ENCODE data around the gene ABCC11. TPM values are rescaled to one million over a fixed set of nuclear protein-coding genes. Genes with fewer than 3 reads are reported as not detected.

ABCC11 gene
- total RNA-seq, 8 experiments from 2014 or later = 0.27 to 0.92 (median 0.29) TPM

DNA sequence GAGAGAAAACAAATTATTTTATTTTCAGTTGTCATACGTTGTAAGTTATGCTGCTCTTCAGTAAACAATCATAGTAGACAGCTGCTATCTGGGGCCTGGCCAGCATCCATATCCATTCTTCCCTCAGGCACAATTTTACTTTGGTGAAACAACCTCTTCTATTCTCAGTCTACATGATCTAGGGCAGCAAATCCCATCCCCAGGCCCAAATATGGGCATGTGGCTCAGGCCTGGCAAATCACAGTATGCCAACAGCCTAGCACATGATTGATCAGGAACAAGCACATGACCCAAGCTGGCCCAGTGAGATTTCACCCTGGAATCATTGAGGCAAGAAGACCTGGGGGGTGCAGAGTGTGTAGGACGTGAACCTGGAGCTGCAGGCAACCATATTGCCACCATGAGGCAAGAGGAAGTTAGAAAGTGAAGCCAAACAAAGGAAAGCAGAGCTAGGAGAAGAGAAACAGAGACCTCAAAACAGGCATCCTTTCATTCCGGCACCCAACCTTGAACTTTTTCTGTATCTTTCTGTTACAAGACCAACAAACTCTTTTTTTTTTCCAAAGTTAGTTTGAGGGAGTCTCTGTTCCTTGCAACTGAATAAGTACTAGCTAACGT lies 81.3 kb downstream of the ABCC11 start:
- H3K27ac ChIP-seq = no peak overlapping the region
- WGBS, 10 experiments = 50 to 100% (median 95%) methylated on average over 1 to 4 of the region's 4 CpGs; no CpG with 5 or more reads in 1 of the 10 experiments
- H3K4me3 ChIP-seq = no peak overlapping the region
- peaks cover 0 to 2% of the 10 kb centered on the region in 2 donors for H3K4me1 ChIP-seq (replicated peaks in 1 of 2)
- in situ Hi-C loops (cut with MboI; ENCODE audit: low pct_unique_long_range_greater_than_20kb in 2 of 9, low sequenced_read_pairs in 9 of 9, unreplicated experiment in 9 of 9) = loop anchor here in 8 of 9 experiments (10.0 to 25.0 kb wide), 2 partner anchors 1029 to 1131 kb away; partner anchors contain the start of gene NETO2 (in 8 of the 8)
- peak in 3 of 8 experiments; percentile 59 to 83 (median 64) for ATAC-seq (replicated peaks in 6 of 8)

DNA sequence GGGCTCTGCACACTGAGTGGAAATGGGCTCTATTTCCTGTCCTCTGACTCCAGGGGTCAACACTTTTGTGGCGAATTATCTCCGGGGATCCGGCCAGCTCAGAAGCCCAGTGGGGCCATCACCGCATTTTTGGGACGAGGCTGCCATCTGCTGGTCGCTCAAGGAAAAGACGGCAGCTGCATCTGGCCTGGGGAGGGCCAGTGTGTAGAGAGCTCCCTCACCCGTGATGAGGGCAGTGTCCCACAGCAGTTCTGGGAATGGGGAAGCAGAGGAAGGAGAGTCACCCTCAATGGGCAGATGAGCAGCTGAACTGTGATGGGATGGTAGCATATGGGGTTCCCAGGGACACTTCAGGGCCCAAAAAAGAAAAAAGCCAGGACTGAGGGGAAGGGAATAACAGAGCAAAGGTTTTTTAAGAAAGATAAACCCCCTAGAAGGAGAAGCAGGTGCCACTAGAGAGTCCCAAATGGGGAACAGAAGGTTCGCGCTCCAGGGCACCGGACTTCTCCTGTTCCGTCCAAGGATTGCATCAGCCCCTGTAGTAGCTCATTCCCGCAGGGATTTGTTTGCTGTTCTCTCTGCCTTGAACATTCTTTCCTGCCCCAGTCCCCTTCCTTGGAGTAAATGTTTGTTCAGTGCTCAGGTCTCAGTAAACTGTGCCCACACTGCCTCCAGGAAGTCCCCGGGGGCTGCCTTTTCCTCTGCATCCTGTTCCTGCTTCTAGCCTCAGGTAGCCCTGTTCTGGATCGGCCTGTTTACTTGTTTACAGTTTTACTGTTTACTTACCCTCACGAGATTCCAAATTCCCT lies 82.2 kb downstream of the ABCC11 start:
- Histone ChIP-seq H3K4me1 (replicated peaks in 1 of 2) (peaks cover 0 to 2% of the 10 kb centered on the region in 2 donors), H3K4me3 (no peak overlapping the region), H3K27ac (no peak overlapping the region)
- WGBS, 10 experiments = 16 to 80% (median 57%) methylated on average over 1 to 12 of the region's 16 CpGs; no CpG with 5 or more reads in 2 of the 10 experiments
- in situ Hi-C loops (cut with MboI; ENCODE audit: low pct_unique_long_range_greater_than_20kb in 2 of 9, low sequenced_read_pairs in 9 of 9, unreplicated experiment in 9 of 9) = loop anchor here in 8 of 9 experiments (10.0 to 25.0 kb wide), 2 partner anchors 1028 to 1130 kb away; partner anchors contain the start of gene NETO2 (in 8 of the 8)
- peak; percentile 88 to 100 (median 99) for ATAC-seq (replicated peaks in 6 of 8)

DNA sequence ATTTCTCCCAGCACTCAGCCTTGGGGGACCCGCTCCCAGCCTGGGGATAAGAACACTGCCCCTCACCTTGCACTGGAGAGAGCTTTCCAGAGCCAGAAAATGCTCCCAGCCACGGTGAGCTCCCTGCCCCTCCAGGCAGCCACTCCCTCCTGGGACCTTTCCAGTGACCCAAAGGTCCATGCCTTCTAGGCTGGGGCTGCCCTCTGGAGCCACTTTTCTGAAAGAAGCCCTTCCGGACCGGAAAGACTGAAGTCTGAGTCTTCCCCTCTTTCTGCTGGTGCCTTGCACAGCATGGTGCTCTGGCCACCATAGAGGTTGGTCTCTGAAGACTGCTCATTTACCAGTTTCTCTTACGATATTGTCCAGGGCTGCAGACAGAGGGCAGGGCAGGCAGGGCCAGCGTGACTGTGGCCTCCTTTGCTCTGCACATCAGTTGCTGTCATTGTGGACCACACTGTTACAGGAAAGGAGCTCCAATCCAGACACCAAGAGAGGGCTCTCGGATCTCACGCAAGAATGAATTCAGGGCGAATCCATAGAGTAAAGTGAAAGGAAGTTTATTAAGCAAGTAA lies 84.4 kb downstream of the ABCC11 start:
- 60 to 100% (median 93%) methylated on average over 1 to 5 of the region's 9 CpGs; no CpG with 5 or more reads in 2 of the 10 experiments for WGBS, 10 experiments
- H3K27ac ChIP-seq = no peak overlapping the region
- no peak overlapping the region for H3K4me3 ChIP-seq
- peaks cover 0 to 2% of the 10 kb centered on the region in 2 donors for H3K4me1 ChIP-seq (replicated peaks in 1 of 2)
- in situ Hi-C loops (cut with MboI; ENCODE audit: low pct_unique_long_range_greater_than_20kb in 2 of 9, low sequenced_read_pairs in 9 of 9, unreplicated experiment in 9 of 9) = loop anchor here in 8 of 9 experiments (10.0 to 25.0 kb wide), 2 partner anchors 1026 to 1128 kb away; partner anchors contain the start of gene NETO2 (in 8 of the 8)
- no peak for ATAC-seq (replicated peaks in 6 of 8)

DNA sequence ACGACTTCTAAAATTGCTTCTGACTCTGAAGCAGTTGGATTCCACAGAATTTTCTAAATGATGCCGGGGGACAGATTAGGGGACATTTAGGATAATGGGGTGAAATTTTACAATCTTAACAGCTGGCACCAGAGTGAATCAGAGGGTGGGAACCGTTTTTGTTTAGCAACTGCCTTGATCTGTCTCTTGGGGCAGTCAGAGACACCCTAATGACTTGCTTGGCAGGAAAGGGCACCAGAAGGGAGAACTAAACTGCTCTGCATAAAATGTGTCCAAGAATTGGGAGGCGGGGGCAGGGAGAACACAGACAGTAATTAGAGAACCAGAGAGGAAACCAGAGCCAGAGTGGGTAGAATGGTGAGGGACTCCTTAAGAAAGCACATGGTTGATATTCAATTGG lies 85.4 kb downstream of the ABCC11 start:
- Histone ChIP-seq H3K27ac (no peak overlapping the region), H3K4me3 (no peak overlapping the region), H3K4me1 (replicated peaks in 1 of 2) (peaks cover 0 to 2% of the 10 kb centered on the region in 2 donors)
- WGBS, 10 experiments = 60 to 100% (median 89%) methylated on average over 1 to 4 of the region's 4 CpGs; no CpG with 5 or more reads in 1 of the 10 experiments
- ATAC-seq (replicated peaks in 6 of 8) = no peak
- in situ Hi-C loops (cut with MboI; ENCODE audit: low pct_unique_long_range_greater_than_20kb in 2 of 9, low sequenced_read_pairs in 9 of 9, unreplicated experiment in 9 of 9) = loop anchor here in 8 of 9 experiments (10.0 to 25.0 kb wide), 2 partner anchors 1025 to 1127 kb away; partner anchors contain the start of gene NETO2 (in 8 of the 8)

DNA sequence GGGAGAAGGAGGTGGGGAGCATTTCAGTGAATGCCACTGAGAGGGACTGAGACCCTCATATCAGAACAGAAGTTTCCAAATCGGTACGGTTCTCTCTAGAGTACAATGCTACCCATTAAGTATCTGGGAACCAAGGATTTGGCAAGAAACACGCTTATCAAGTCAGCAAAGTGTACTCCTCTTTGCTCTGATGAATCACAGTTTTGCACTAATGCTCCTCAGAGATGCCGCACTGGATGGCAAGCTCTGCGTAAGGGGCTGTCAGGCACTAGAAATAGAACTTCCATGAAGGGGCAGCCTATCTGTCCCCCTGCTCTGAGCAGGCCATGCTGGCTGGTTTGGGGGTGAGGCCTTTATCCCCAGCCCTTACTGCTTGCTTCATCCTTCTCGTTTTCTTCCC lies 86.8 kb downstream of the ABCC11 start:
- ATAC-seq (replicated peaks in 6 of 8) = no peak
- in situ Hi-C loops (cut with MboI; ENCODE audit: low pct_unique_long_range_greater_than_20kb in 2 of 9, low sequenced_read_pairs in 9 of 9, unreplicated experiment in 9 of 9) = loop anchor here in 8 of 9 experiments (10.0 to 25.0 kb wide), 2 partner anchors 1023 to 1126 kb away; partner anchors contain the start of gene NETO2 (in 8 of the 8)

DNA sequence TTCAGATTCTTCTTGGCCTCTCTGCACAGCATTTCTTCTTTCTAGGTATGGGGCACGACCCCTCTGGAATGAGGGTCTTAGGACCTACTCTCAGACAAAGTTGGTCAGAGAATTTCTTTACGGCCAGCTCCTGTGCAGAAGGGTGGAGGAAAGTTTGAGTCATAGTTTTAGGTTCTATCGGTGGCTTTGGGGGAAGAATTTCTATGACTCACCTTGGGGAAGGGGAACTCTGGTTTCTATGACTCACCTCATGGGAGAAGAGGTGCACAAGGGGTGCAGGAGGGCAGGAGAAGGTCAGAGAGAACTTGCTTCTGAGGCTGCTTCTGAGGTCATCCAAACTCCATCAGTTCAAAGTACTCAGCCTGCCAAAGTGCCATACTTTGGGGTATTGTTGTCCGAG lies 89.0 kb downstream of the ABCC11 start:
- no peaks in the 10 kb centered on the region for H3K4me1 ChIP-seq (replicated peaks in 1 of 2)
- no peak overlapping the region for H3K27ac ChIP-seq
- WGBS, 10 experiments = 20 to 100% (median 60%) methylated on average over 1 to 3 of the region's 4 CpGs; no CpG with 5 or more reads in 1 of the 10 experiments
- ATAC-seq (replicated peaks in 6 of 8) = no peak
- no peak overlapping the region for H3K4me3 ChIP-seq
- in situ Hi-C loops (cut with MboI; ENCODE audit: low pct_unique_long_range_greater_than_20kb in 2 of 9, low sequenced_read_pairs in 9 of 9, unreplicated experiment in 9 of 9) = loop anchor here (10.0 to 25.0 kb wide), 2 partner anchors 1013 to 1021 kb away; partner anchors contain the start of gene NETO2 (in 9 of the 9)

More for the DNA sequence above, 86.8 kb downstream of the ABCC11 start:
- Histone ChIP-seq H3K4me1 (replicated peaks in 1 of 2) (peaks cover 0 to 2% of the 10 kb centered on the region in 2 donors), H3K27ac (no peak overlapping the region), H3K4me3 (no peak overlapping the region)
- 79 to 100% (median 88%) methylated on average over 2 to 6 of the region's 6 CpGs for WGBS, 10 experiments

DNA sequence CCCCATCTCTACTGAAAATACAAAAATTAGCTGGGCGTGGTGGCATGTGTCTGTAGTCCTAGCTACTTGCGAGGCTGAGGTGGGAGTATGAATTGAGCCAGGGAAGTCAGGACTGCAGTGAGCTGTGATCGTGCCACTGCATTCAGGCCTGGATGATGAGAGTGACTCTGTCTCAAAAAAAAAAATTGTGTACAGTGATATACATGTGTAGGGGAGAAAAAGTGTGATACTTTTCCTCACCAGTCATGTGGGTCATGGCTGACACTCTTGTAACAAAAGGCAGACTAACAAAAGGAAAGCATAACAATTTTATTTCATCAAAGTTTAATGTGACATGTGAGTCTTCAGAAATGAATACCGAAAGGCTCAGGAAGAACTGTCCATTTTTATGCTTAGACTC lies 89.5 kb downstream of the ABCC11 start:
- Histone ChIP-seq H3K27ac (no peak overlapping the region), H3K4me3 (no peak overlapping the region), H3K4me1 (replicated peaks in 1 of 2) (no peaks in the 10 kb centered on the region)
- no peak for ATAC-seq (replicated peaks in 6 of 8)
- WGBS, 10 experiments = 40 to 100% (median 88%) methylated on average over 1 to 4 of the region's 4 CpGs; no CpG with 5 or more reads in 1 of the 10 experiments
- in situ Hi-C loops (cut with MboI; ENCODE audit: low pct_unique_long_range_greater_than_20kb in 2 of 9, low sequenced_read_pairs in 9 of 9, unreplicated experiment in 9 of 9) = loop anchor here (10.0 to 25.0 kb wide), 2 partner anchors 1013 to 1020 kb away; partner anchors contain the start of gene NETO2 (in 9 of the 9)

DNA sequence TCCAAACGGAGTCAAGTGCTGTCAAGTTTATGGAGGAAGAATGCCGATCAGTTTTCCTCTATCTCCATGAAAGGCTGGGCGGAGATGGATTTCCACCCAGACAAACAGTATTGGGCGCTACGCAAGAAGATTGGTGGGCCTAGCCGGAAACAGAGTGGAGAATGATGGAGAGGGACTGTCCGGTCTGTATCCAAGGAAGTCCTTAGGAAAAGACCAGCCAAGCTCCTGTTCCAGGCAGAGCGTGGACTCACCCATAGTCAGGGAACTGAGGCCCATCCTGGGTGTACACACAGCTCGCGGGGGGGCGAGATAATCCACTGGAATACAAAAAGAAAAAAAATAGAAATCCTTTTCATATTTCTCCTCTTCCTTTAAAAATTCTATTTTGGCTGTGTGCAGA lies 90.0 kb downstream of the ABCC11 start:
- H3K4me1 ChIP-seq (replicated peaks in 1 of 2) = no peaks in the 10 kb centered on the region
- in situ Hi-C loops (cut with MboI; ENCODE audit: low pct_unique_long_range_greater_than_20kb in 2 of 9, low sequenced_read_pairs in 9 of 9, unreplicated experiment in 9 of 9) = loop anchor here (10.0 to 25.0 kb wide), 2 partner anchors 1013 to 1020 kb away; partner anchors contain the start of gene NETO2 (in 9 of the 9)
- no peak overlapping the region for H3K4me3 ChIP-seq
- no peak for ATAC-seq (replicated peaks in 6 of 8)
- no peak overlapping the region for H3K27ac ChIP-seq
- WGBS, 10 experiments = 76 to 100% (median 89%) methylated on average over 1 to 9 of the region's 11 CpGs; no CpG with 5 or more reads in 1 of the 10 experiments

DNA sequence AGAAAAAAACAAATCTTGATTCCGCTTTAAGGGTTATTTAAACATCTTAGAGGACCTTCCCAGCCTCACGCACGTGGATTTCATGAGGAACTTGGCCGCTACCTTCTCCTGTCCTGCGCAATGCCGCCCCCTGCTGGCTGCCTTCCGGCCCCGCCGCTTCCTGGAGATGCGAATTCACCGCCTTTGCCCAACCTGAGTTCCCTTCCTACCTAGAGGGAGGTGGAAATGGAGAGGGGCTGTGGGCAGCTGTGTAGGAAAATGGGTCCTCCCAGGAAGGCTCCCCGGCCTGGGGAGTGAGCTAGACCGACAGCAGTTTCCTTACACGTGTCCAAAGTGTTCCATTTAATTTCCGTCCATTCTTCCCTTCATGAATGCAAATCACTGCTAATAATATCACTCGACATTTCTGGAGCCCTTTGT lies 90.5 kb downstream of the ABCC11 start:
- in situ Hi-C loops (cut with MboI; ENCODE audit: low pct_unique_long_range_greater_than_20kb in 2 of 9, low sequenced_read_pairs in 9 of 9, unreplicated experiment in 9 of 9) = loop anchor here (10.0 to 25.0 kb wide), 2 partner anchors 1012 to 1019 kb away; partner anchors contain the start of gene NETO2 (in 9 of the 9)
- WGBS, 10 experiments = 0 to 35% (median 18%) methylated on average over 2 to 16 of the region's 16 CpGs; no CpG with 5 or more reads in 4 of the 10 experiments
- no peaks in the 10 kb centered on the region for H3K4me1 ChIP-seq (replicated peaks in 1 of 2)
- peak overlapping the region in 1 of 5 donors; percentile 1 for H3K4me3 ChIP-seq
- peak; percentile 67 to 98 (median 84) for ATAC-seq (replicated peaks in 6 of 8)
- H3K27ac ChIP-seq = no peak overlapping the region

DNA sequence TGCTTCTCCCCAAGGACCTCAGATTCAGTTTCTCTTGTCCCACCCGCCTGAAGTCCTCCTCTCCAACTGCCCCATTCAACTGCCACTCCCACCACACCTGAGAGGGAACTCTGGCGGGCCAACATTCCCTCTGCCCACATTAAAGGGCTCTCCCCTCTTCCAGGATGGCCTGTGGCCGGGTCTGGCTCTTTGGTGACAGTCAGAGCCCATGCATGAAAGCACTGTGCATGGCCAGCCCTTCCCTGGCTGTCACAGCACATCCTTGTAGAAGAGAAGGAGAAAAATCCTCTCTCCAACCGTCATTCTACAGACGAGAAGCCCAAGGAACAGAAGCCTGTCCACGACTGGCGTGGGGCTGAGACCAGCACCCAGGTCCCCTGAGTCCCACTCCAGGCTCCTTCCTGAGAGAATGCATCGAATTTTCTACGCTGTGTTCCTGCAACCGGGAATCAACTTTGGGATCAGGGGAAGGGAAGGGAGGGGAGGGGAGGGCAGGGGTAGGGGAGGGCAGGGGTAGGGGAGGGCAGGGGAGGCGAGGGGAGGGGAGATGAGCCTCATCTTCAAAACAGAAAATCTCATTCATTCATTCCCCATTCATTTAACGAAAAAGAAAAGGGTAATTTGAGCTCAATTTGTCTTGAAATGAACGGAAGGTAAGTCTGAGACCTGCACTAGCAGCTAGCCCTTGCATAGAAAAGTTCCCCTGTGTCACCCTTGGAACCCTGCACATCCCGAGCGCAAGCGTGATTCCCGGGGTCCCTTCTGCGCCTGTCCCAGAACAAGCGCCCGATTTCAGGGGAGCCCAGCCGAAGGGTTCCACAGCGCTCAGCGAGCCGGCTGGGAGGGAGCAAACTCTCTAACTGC lies 91.2 kb downstream of the ABCC11 start, which contains the start of gene ABCC12:
TSS of gene ABCC12 (minus strand) at position 68 of the 864 bp plus-strand sequence. CDS start 9,569 bp downstream, outside the sequence.
- Histone ChIP-seq H3K4me1 (replicated peaks in 1 of 2) (no peaks in the 10 kb centered on the region), H3K4me3 (peak within 1 kb of the TSS in 1 of 5 donors; percentile 1), H3K27ac (no peak within 1 kb of the TSS)
- WGBS, 10 experiments = 24 to 100% (median 79%) methylated on average over 1 to 16 of the region's 24 CpGs; no CpG with 5 or more reads in 5 of the 10 experiments
- ATAC-seq (replicated peaks in 6 of 8) = peak in 4 of 8 experiments; percentile 17 to 71 (median 23)
- in situ Hi-C loops (cut with MboI; ENCODE audit: low pct_unique_long_range_greater_than_20kb in 2 of 9, low sequenced_read_pairs in 9 of 9, unreplicated experiment in 9 of 9) = loop anchor here (10.0 to 25.0 kb wide), 2 partner anchors 1011 to 1019 kb away; partner anchors contain the start of gene NETO2 (in 9 of the 9)

DNA sequence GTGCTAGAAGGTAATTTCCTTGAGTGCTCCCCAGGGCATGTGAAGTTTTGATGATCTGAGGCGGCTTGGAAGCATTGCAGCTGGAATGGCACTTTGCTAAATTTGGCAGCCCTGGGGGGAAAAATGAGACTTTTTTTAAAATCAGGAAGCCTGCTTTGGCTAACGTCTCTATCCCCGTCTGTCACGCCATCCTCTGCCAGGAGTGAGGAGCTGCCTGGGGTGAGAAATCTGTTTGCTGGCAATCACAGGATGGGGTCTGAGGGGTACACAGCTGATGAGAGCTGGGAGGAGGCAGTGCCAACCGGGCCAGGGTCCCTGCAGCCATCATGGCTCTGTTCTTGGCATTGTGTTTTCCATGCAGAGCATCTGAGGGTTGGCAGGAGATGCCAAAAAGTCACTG lies 93.6 kb downstream of the ABCC11 start:
- no peaks in the 10 kb centered on the region for H3K4me1 ChIP-seq (replicated peaks in 1 of 2)
- in situ Hi-C loops (cut with MboI; ENCODE audit: low pct_unique_long_range_greater_than_20kb in 2 of 9, low sequenced_read_pairs in 9 of 9, unreplicated experiment in 9 of 9) = loop anchor here (10.0 to 25.0 kb wide), 2 partner anchors 1009 to 1016 kb away; partner anchors contain the start of gene NETO2 (in 9 of the 9)
- H3K27ac ChIP-seq = no peak overlapping the region
- H3K4me3 ChIP-seq = no peak overlapping the region
- WGBS, 10 experiments = 51 to 100% (median 90%) methylated on average over 1 to 5 of the region's 5 CpGs; no CpG with 5 or more reads in 6 of the 10 experiments
- ATAC-seq (replicated peaks in 6 of 8) = no peak

All from motor neuron (in vitro differentiated cells).